NCI-H2081 treated with DMSO at 0.1 percent for 48 hours (cell line): ENCODE measurements around the gene GRAMD4.

Experiments
- DNase-seq: peaks from one replicate; lab custom pipeline; 2025; lab: John Stamatoyannopoulos, UW

The GRAMD4 gene

GRCh38 chr22:46693634-46694415 lies 73.6 kb downstream of the GRAMD4 start:
- DNase-seq = no peak

GRCh38 chr22:46694416-46695170 lies 74.4 kb downstream of the GRAMD4 start:
- DNase-seq = no peak

- DNase-seq = no peak
These were observed 75.4 kb downstream of the GRAMD4 start for GRCh38 chr22:46695346-46696228.

GRCh38 chr22:46696229-46696518 lies 76.0 kb downstream of the GRAMD4 start:
- no peak for DNase-seq

GRCh38 chr22:46696614-46697013 lies 76.4 kb downstream of the GRAMD4 start:
- no peak for DNase-seq

GRCh38 chr22:46697811-46698515 lies 77.8 kb downstream of the GRAMD4 start:
- no peak for DNase-seq

GRCh38 chr22:46699091-46699490 lies 78.9 kb downstream of the GRAMD4 start:
- no peak for DNase-seq

- DNase-seq = no peak
These were observed 81.1 kb downstream of the GRAMD4 start for GRCh38 chr22:46701262-46701661.

GRCh38 chr22:46703171-46703995 lies 83.2 kb downstream of the GRAMD4 start:
- DNase-seq = no peak

GRCh38 chr22:46703996-46704370 lies 83.8 kb downstream of the GRAMD4 start:
- DNase-seq = no peak

- DNase-seq = no peak
These were observed 85.9 kb downstream of the GRAMD4 start for GRCh38 chr22:46706060-46706459.

- DNase-seq = no peak
These were observed 87.1 kb downstream of the GRAMD4 start for GRCh38 chr22:46707305-46707704.

GRCh38 chr22:46707827-46708570 lies 87.8 kb downstream of the GRAMD4 start:
- no peak for DNase-seq

GRCh38 chr22:46708766-46709330 lies 88.7 kb downstream of the GRAMD4 start:
- no peak for DNase-seq

- DNase-seq = no peak
These were observed 90.6 kb downstream of the GRAMD4 start for GRCh38 chr22:46710806-46711205.

- no peak for DNase-seq
These were observed 92.1 kb downstream of the GRAMD4 start for GRCh38 chr22:46712288-46712687.

GRCh38 chr22:46714550-46714949 lies 94.4 kb downstream of the GRAMD4 start:
- DNase-seq = no peak

- no peak for DNase-seq
These were observed 99.7 kb downstream of the GRAMD4 start for GRCh38 chr22:46719921-46720320.

GRCh38 chr22:46721501-46722085 lies 101.4 kb downstream of the GRAMD4 start:
- no peak for DNase-seq

GRCh38 chr22:46723882-46724281 lies 103.7 kb downstream of the GRAMD4 start:
- DNase-seq = no peak
